GM12864 (cell line): Measurements from ENCODE around the gene FARP1.

Experiments
- DNase-seq: peaks from one replicate; pipeline ENCODE4 v3.0.0-alpha.2; 2011; ENCODE audit warnings: low read depth
- H3K4me3 ChIP-seq: 2 replicates; pipeline ENCODE4 v1.5.1; 2011; ENCODE audit warnings: mild to moderate bottlenecking, low read depth, low read length, control low read depth
- CTCF ChIP-seq: IDR thresholded peaks from 2 replicates; pipeline ENCODE4 v1.5.1; 2011; ENCODE audit warnings: low read depth, mild to moderate bottlenecking, moderate library complexity, low read length, control low read depth, inconsistent platforms; ENCODE audit errors: missing control alignments

Gene FARP1

GRCh38 chr13:98181111-98181815 lies 38.4 kb downstream of the FARP1 start:
- TF ChIP-seq CTCF, result no peak
- DNase-seq, result no peak
- H3K4me3 ChIP-seq, result no peak overlapping the region

GRCh38 chr13:98182153-98182552 lies 39.3 kb downstream of the FARP1 start:
- no peak overlapping the region for H3K4me3 ChIP-seq
- no peak for DNase-seq
- TF ChIP-seq CTCF, result no peak

GRCh38 chr13:98182589-98182988 lies 39.7 kb downstream of the FARP1 start:
- H3K4me3 ChIP-seq, result no peak overlapping the region
- no peak for TF ChIP-seq CTCF
- no peak for DNase-seq

- H3K4me3 ChIP-seq, result no peak overlapping the region
- no peak for TF ChIP-seq CTCF
- no peak for DNase-seq
Measured at GRCh38 chr13:98184792-98185191, 41.9 kb downstream of the FARP1 start.

GRCh38 chr13:98187155-98187964 lies 44.5 kb downstream of the FARP1 start:
- DNase-seq, result no peak
- H3K4me3 ChIP-seq, result no peak overlapping the region
- no peak for TF ChIP-seq CTCF

- DNase-seq, result no peak
- TF ChIP-seq CTCF, result no peak
- H3K4me3 ChIP-seq, result no peak overlapping the region
Measured at GRCh38 chr13:98187965-98188261, 45.0 kb downstream of the FARP1 start.
